Measurements from ENCODE around the gene LRRC17. TPM values are rescaled to one million over a fixed set of nuclear protein-coding genes. Genes with fewer than 3 reads are reported as not detected.

The LRRC17 gene
- total RNA-seq, 1 experiment from 2014 or later, result 0.47 TPM

GRCh38 chr7:102934701-102935100 is 21.9 kb downstream of the LRRC17 start:
- ChIA-PET POLR2A (no interaction called here), RAD21 (ENCODE audit: low non-redundant PET in 1 of 2, low total read pairs in 2 of 2, uncharacterized antibody in 2 of 2, unreplicated experiment in 2 of 2) (no interaction called here), CTCF (no interaction called here)
- intact Hi-C loops (cut with micrococcal nuclease), result no loop called here
- TF ChIP-seq POLR2A (IDR thresholded peaks at IDR 0.05; ENCODE audit: borderline replicate concordance, extremely low read depth, insufficient read depth, insufficient read length), result no peak
- TF ChIP-seq YY1 (IDR thresholded peaks at IDR 0.05; ENCODE audit: extremely low read depth, insufficient replicate concordance, low read depth, low read length), result no peak
- TF ChIP-seq CEBPB (IDR thresholded peaks at IDR 0.05; ENCODE audit: low read depth), result no peak
- no peak for TF ChIP-seq FOSL1 (IDR thresholded peaks at IDR 0.05; ENCODE audit: low read depth)
- TF ChIP-seq EGR1 (IDR thresholded peaks at IDR 0.05; ENCODE audit: low read depth), result no peak
- TF ChIP-seq ZBTB33 (IDR thresholded peaks at IDR 0.05; ENCODE audit: extremely low read depth, insufficient replicate concordance, low read length), result no peak
- no peak for TF ChIP-seq SP1 (IDR thresholded peaks at IDR 0.05; ENCODE audit: low read depth)
- no peak for TF ChIP-seq ELF1 (IDR thresholded peaks at IDR 0.05; ENCODE audit: borderline replicate concordance, low read depth)
- TF ChIP-seq ZNF274 (IDR thresholded peaks at IDR 0.05; ENCODE audit: low read depth, low read length), result no peak
- H3K27ac ChIP-seq (ENCODE audit: low read depth, low read length), result no peak overlapping the region
- no peaks in the 10 kb centered on the region for H3K36me3 ChIP-seq (ENCODE audit: control insufficient read depth in 1 of 2, insufficient read depth in 2 of 2, low read length in 2 of 2)
- H3K9ac ChIP-seq (ENCODE audit: low read length), result no peak overlapping the region
- no peak for ATAC-seq
- H3K4me1 ChIP-seq (ENCODE audit: control insufficient read depth in 1 of 2, insufficient read depth in 2 of 2, low read length in 2 of 2), result no peaks in the 10 kb centered on the region
- H3K27me3 ChIP-seq (ENCODE audit: insufficient read depth, low read length), result no peaks in the 10 kb centered on the region
- no peak overlapping the region for H3K4me3 ChIP-seq (replicated peaks in 1 of 2; ENCODE audit: low read depth in 1 of 2, low read length in 2 of 2)
- H3K4me2 ChIP-seq (ENCODE audit: low read length), result no peak overlapping the region
- H3K9me2 ChIP-seq (ENCODE audit: insufficient read depth), result no peaks in the 10 kb centered on the region
- no peaks in the 10 kb centered on the region for H4K20me1 ChIP-seq (ENCODE audit: insufficient read depth)
- DNase-seq (ENCODE audit: low read depth, low spot score), result no peak
- no peaks in the 10 kb centered on the region for H3K9me3 ChIP-seq (ENCODE audit: control insufficient read depth in 1 of 2, insufficient read depth in 1 of 2, low read depth in 1 of 2, low read length in 2 of 2)
- no TSS peak for BruUV-seq (replicated peaks)
- H3K79me2 ChIP-seq (ENCODE audit: insufficient read depth, low read length), result no peaks in the 10 kb centered on the region
- H2AFZ ChIP-seq (ENCODE audit: low read depth, low read length, poor library complexity, severe bottlenecking), result no peak overlapping the region

All from HCT116 (cell line).